A673 (cell line): Measurements from ENCODE around the gene BPHL. TPM values are rescaled to one million over a fixed set of nuclear protein-coding genes. Genes with fewer than 3 reads are reported as not detected.

Experiments
- BruUV-seq: library from RNA; stranded (reverse); fragments of 400-500 nt; replicated peaks from 2 replicates; lab custom pipeline; 2021; lab: Mats Ljungman, UMichigan
- CTCF ChIA-PET: fragments of 300-600 bp; sonication (Branson Sonifier 250); formaldehyde crosslinking; loops from one replicate; lab custom pipeline; 2022; ENCODE audit warnings: antibody characterized with exemption; lab: Charles Lee
- POLR2A ChIA-PET: fragments of 300-600 bp; sonication (Branson Sonifier 250); formaldehyde crosslinking; loops from one replicate; lab custom pipeline; 2022; ENCODE audit warnings: antibody characterized with exemption; ENCODE audit not compliant: low non-redundant PET; lab: Charles Lee
- DNase-seq: peaks from one replicate; pipeline ENCODE4 v3.0.0-alpha.2; 2015; ENCODE audit warnings: low spot score
- H3K27ac ChIP-seq: fragments of 200-600 bp; sonication (generic); 2 replicates; pipeline ENCODE4 v1.5.1; 2016; ENCODE audit warnings: mixed run types, low read depth, mild to moderate bottlenecking, mixed read lengths, antibody characterized with exemption, low read length; ENCODE audit not compliant: poor library complexity, severe bottlenecking
- H3K27me3 ChIP-seq: fragments of 200-600 bp; sonication (generic); replicated peaks from 2 replicates; pipeline ENCODE4 v1.6.1; 2017; ENCODE audit warnings: mixed run types, low read depth, mild to moderate bottlenecking, mixed read lengths, antibody characterized with exemption, low read length; ENCODE audit not compliant: insufficient read depth, poor library complexity
- H3K36me3 ChIP-seq: fragments of 200-600 bp; sonication (generic); 2 replicates; pipeline ENCODE4 v1.6.1; 2016; ENCODE audit warnings: mixed run types, mild to moderate bottlenecking, mixed read lengths, antibody characterized with exemption, low read length; ENCODE audit not compliant: insufficient read depth, poor library complexity, severe bottlenecking
- H3K4me1 ChIP-seq: fragments of 200-600 bp; sonication (generic); 2 replicates; pipeline ENCODE4 v1.6.1; 2017; ENCODE audit warnings: mixed run types, mild to moderate bottlenecking, mixed read lengths, antibody characterized with exemption, low read length; ENCODE audit not compliant: insufficient read depth, poor library complexity, severe bottlenecking
- H3K4me3 ChIP-seq: fragments of 200-600 bp; sonication (generic); 2 replicates; pipeline ENCODE4 v1.5.1; 2016; ENCODE audit warnings: low read depth, mixed run types, mild to moderate bottlenecking, mixed read lengths, low read length; ENCODE audit not compliant: poor library complexity, severe bottlenecking
- H3K9me3 ChIP-seq: fragments of 200-600 bp; sonication (generic); 2 replicates; pipeline ENCODE4 v1.6.1; 2016; ENCODE audit warnings: mixed run types, low read depth, mild to moderate bottlenecking, mixed read lengths, antibody characterized with exemption, low read length; ENCODE audit not compliant: poor library complexity, severe bottlenecking
- CTCF ChIP-seq: fragments of 300-800, 200-600 bp; sonication (generic); conservative IDR thresholded peaks from 2 replicates; pipeline ENCODE4 v1.5.1; 2017; ENCODE audit warnings: low read depth, mild to moderate bottlenecking, antibody characterized with exemption, low read length, moderate library complexity, mixed read lengths
- EZH2 ChIP-seq: fragments of 200-600 bp; sonication (generic); IDR thresholded peaks from 2 replicates; pipeline ENCODE4 v1.6.1; 2017; ENCODE audit warnings: borderline replicate concordance, low read depth, mild to moderate bottlenecking, mixed read lengths, antibody characterized with exemption, low read length; ENCODE audit not compliant: poor library complexity, severe bottlenecking
- intact Hi-C: fragments of 100-400 bp; cut with micrococcal nuclease; formaldehyde crosslinking; loops from one replicate; pipeline ENCODE4 v1.10.0; 2022; ENCODE audit not compliant: unreplicated experiment
- total RNA-seq: library from RNA; stranded (reverse); gene quantifications from 2 replicates; pipeline ENCODE4 v1.2.3, GENCODE V29; 2021

The BPHL gene
- total RNA-seq, 1 experiment from 2014 or later = 30.8 TPM

GRCh38 chr6:3162565-3163247 lies 44.2 kb downstream of the BPHL start:
- peaks cover 39% of the 10 kb centered on the region for H3K4me1 ChIP-seq
- intact Hi-C loops = no loop called here
- no peaks in the 10 kb centered on the region for H3K9me3 ChIP-seq
- ChIA-PET POLR2A (interaction anchor here (0.5 kb wide), 1 partner anchor 139 kb away, joined by 3 read pairs; no protein-coding TSS in a partner anchor), CTCF (interaction anchor here (0.6 to 0.8 kb wide), 3 partner anchors 210 to 502 kb away, joined by 3 to 6 read pairs (median 5); no protein-coding TSS in a partner anchor)
- no peaks in the 10 kb centered on the region for H3K36me3 ChIP-seq
- H3K27me3 ChIP-seq = no peaks in the 10 kb centered on the region
- TF ChIP-seq CTCF (no peak), EZH2 (no peak)
- DNase-seq = peak; percentile 86
- peak overlapping the region; percentile 92 for H3K27ac ChIP-seq
- TSS peak; percentile 67 for BruUV-seq
- H3K4me3 ChIP-seq = peak overlapping the region; percentile 84

- Histone ChIP-seq H3K36me3 (no peaks in the 10 kb centered on the region), H3K27ac (no peak overlapping the region), H3K27me3 (no peaks in the 10 kb centered on the region), H3K4me1 (peaks cover 39% of the 10 kb centered on the region), H3K4me3 (peak overlapping the region; percentile 84), H3K9me3 (no peaks in the 10 kb centered on the region)
- ChIA-PET POLR2A (no interaction called here), CTCF (interaction anchor here (0.6 to 0.7 kb wide), 2 partner anchors 210 to 399 kb away, joined by 5 to 6 read pairs; no protein-coding TSS in a partner anchor)
- intact Hi-C loops = no loop called here
- BruUV-seq = no TSS peak
- TF ChIP-seq EZH2 (no peak), CTCF (no peak)
- DNase-seq = no peak
These were observed 44.7 kb downstream of the BPHL start for GRCh38 chr6:3163248-3163594.

- Histone ChIP-seq H3K4me3 (no peak overlapping the region), H3K9me3 (no peaks in the 10 kb centered on the region), H3K4me1 (peaks cover 32% of the 10 kb centered on the region), H3K36me3 (no peaks in the 10 kb centered on the region), H3K27me3 (no peaks in the 10 kb centered on the region), H3K27ac (no peak overlapping the region)
- POLR2A ChIA-PET = no interaction called here
- no TSS peak for BruUV-seq
- intact Hi-C loops = no loop called here
- TF ChIP-seq CTCF (no peak), EZH2 (no peak)
- CTCF ChIA-PET = no interaction called here
- no peak for DNase-seq
These were observed 45.9 kb downstream of the BPHL start for GRCh38 chr6:3164388-3164787.
